PC-3 (cell line): Measurements from ENCODE around the gene MBLAC1. TPM values are rescaled to one million over a fixed set of nuclear protein-coding genes. Genes with fewer than 3 reads are reported as not detected.
A peak's percentile ranks its signal among the peaks of the same experiment; 100 is the strongest.

Experiments
- ATAC-seq: fragments of 200-7000 bp; cut with Tn5 transposase; 2 replicates; pipeline ENCODE4 v1.9.1; 2020; ENCODE audit warnings: mild to moderate bottlenecking, moderate library complexity
- BruUV-seq: library from RNA; stranded (reverse); fragments of 400-500 nt; replicated peaks from 2 replicates; lab custom pipeline; 2021; lab: Mats Ljungman, UMichigan
- CTCF ChIA-PET: fragments of 300-600 bp; sonication (Branson Sonifier 250); formaldehyde crosslinking; loops from one replicate; lab custom pipeline; 2022; ENCODE audit warnings: antibody characterized with exemption; lab: Charles Lee
- POLR2A ChIA-PET: fragments of 300-600 bp; sonication (Branson Sonifier 250); formaldehyde crosslinking; loops from one replicate; lab custom pipeline; 2022; ENCODE audit warnings: antibody characterized with exemption; ENCODE audit not compliant: unreplicated experiment; lab: Charles Lee
- DNase-seq: peaks from one replicate; pipeline ENCODE4 v3.0.0-alpha.2; 2015
- H2AFZ ChIP-seq: fragments of 300-600 bp; sonication (generic); 2 replicates; pipeline ENCODE4 v1.6.0; 2016; ENCODE audit warnings: antibody characterized with exemption, low read length
- H3F3A ChIP-seq: fragments of 300-600 bp; sonication (generic); one replicate; pipeline ENCODE4 v1.6.0; 2017; ENCODE audit warnings: antibody characterized with exemption, low read length, control low read depth, mild to moderate bottlenecking; ENCODE audit not compliant: unreplicated experiment
- H3K27ac ChIP-seq: fragments of 300-600 bp; sonication (generic); 2 replicates; pipeline ENCODE4 v1.5.1; 2016; ENCODE audit warnings: mild to moderate bottlenecking, low read length
- H3K27me3 ChIP-seq: fragments of 300-600 bp; sonication (generic); 2 replicates; pipeline ENCODE4 v1.6.1; 2016; ENCODE audit warnings: low read length, mixed read lengths
- H3K36me3 ChIP-seq: fragments of 300-600 bp; sonication (generic); 2 replicates; pipeline ENCODE4 v1.6.1; 2016; ENCODE audit warnings: low read depth, mixed run types, low read length, mixed read lengths
- H3K4me1 ChIP-seq: fragments of 300-600 bp; sonication (generic); 2 replicates; pipeline ENCODE4 v1.5.1; 2016; ENCODE audit warnings: low read length; ENCODE audit not compliant: insufficient read depth
- H3K4me2 ChIP-seq: fragments of 300-600 bp; sonication (generic); 2 replicates; pipeline ENCODE4 v1.6.0; 2016; ENCODE audit warnings: low read length
- H3K4me3 ChIP-seq: fragments of 300-600 bp; sonication (generic); 2 replicates; pipeline ENCODE4 v1.5.1; 2016; ENCODE audit warnings: mild to moderate bottlenecking, low read length, mixed read lengths
- H3K79me2 ChIP-seq: fragments of 300-600 bp; sonication (generic); 2 replicates; pipeline ENCODE4 v1.6.1; 2017; ENCODE audit warnings: low read length, mixed read lengths
- H3K9ac ChIP-seq: fragments of 300-600 bp; sonication (generic); 2 replicates; pipeline ENCODE4 v1.6.0; 2016; ENCODE audit warnings: mild to moderate bottlenecking, low read length
- H3K9me2 ChIP-seq: fragments of 300-600 bp; sonication (generic); replicated peaks from 2 replicates; pipeline ENCODE4 v1.6.1; 2016; ENCODE audit warnings: mixed run types, low read length, mixed read lengths
- H3K9me3 ChIP-seq: fragments of 300-600 bp; sonication (generic); 2 replicates; pipeline ENCODE4 v1.6.1; 2016; ENCODE audit warnings: low read length, mixed read lengths
- H4K20me1 ChIP-seq: fragments of 300-600 bp; sonication (generic); 2 replicates; pipeline ENCODE4 v1.6.1; 2016; ENCODE audit warnings: low read length, mixed read lengths
- CTCF ChIP-seq: fragments of 300-600 bp; sonication (generic); conservative IDR thresholded peaks from 2 replicates; pipeline ENCODE4 v1.5.1; 2017; ENCODE audit warnings: antibody characterized with exemption, low read depth, mild to moderate bottlenecking, low read length
- EZH2 ChIP-seq: fragments of 300-600 bp; sonication (generic); IDR thresholded peaks from one replicate; pipeline ENCODE4 v1.6.1; 2017; ENCODE audit warnings: antibody characterized with exemption, mild to moderate bottlenecking, low read length; ENCODE audit not compliant: unreplicated experiment
- EZH2phosphoT487 ChIP-seq: fragments of 300-600 bp; sonication (generic); IDR thresholded peaks from 2 replicates; pipeline ENCODE4 v1.6.1; 2018; ENCODE audit warnings: mild to moderate bottlenecking, antibody characterized with exemption, low read length, borderline replicate concordance
- intact Hi-C: fragments of 100-400 bp; cut with micrococcal nuclease; formaldehyde crosslinking; loops from 2 replicates; pipeline ENCODE4 v1.9.0; 2023
- total RNA-seq: library from RNA; depleted of rRNA; stranded (reverse); fragments of >200 nt; gene quantifications from 2 replicates; pipeline ENCODE4 v1.2.3, GENCODE V29; 2014

The MBLAC1 gene
- total RNA-seq, 1 experiment from 2014 or later, result 2.7 TPM

- Histone ChIP-seq H2AFZ (no peak overlapping the region), H3K4me1 (peaks cover 29% of the 10 kb centered on the region), H3K36me3 (peaks cover 44% of the 10 kb centered on the region), H3K9me2 (no peaks in the 10 kb centered on the region), H3F3A (no peaks in the 10 kb centered on the region), H3K4me2 (no peak overlapping the region), H3K9me3 (no peaks in the 10 kb centered on the region), H3K79me2 (peaks cover 28% of the 10 kb centered on the region), H3K4me3 (no peak overlapping the region), H3K9ac (no peak overlapping the region), H3K27me3 (no peaks in the 10 kb centered on the region), H3K27ac (no peak overlapping the region), H4K20me1 (peaks cover 4% of the 10 kb centered on the region; the same call in 1 of the 2 replicates)
- intact Hi-C loops, result no loop called here
- CTCF ChIA-PET, result no interaction called here
- TF ChIP-seq EZH2, result no peak
- POLR2A ChIA-PET, result no interaction called here
- TSS peak; percentile 55 for BruUV-seq
- DNase-seq (peak; percentile 24), ATAC-seq (no peak)
Measured at GRCh38 chr7:100090527-100091410, 36.0 kb upstream of the MBLAC1 start.

GRCh38 chr7:100091411-100092181 lies 35.2 kb upstream of the MBLAC1 start:
- BruUV-seq, result no TSS peak
- no peak overlapping the region for H2AFZ ChIP-seq
- peaks cover 29% of the 10 kb centered on the region for H3K4me1 ChIP-seq
- H4K20me1 ChIP-seq, result peaks cover 4% of the 10 kb centered on the region; the same call in 1 of the 2 replicates
- no peaks in the 10 kb centered on the region for H3K9me2 ChIP-seq
- H3K4me2 ChIP-seq, result no peak overlapping the region
- H3K9ac ChIP-seq, result no peak overlapping the region
- H3K9me3 ChIP-seq, result no peaks in the 10 kb centered on the region
- H3F3A ChIP-seq, result no peaks in the 10 kb centered on the region
- no peak for DNase-seq
- no peaks in the 10 kb centered on the region for H3K27me3 ChIP-seq
- no peak for TF ChIP-seq EZH2
- no peak for TF ChIP-seq CTCF
- no peak for TF ChIP-seq EZH2phosphoT487
- ChIA-PET CTCF (no interaction called here), POLR2A (no interaction called here)
- peaks cover 28% of the 10 kb centered on the region for H3K79me2 ChIP-seq
- intact Hi-C loops, result no loop called here
- peaks cover 51% of the 10 kb centered on the region for H3K36me3 ChIP-seq
- ATAC-seq, result no peak
- no peak overlapping the region for H3K4me3 ChIP-seq
- no peak overlapping the region for H3K27ac ChIP-seq

- Histone ChIP-seq H3K27me3 (no peaks in the 10 kb centered on the region), H2AFZ (no peak overlapping the region), H3K4me3 (no peak overlapping the region), H4K20me1 (peaks cover 10% of the 10 kb centered on the region; the same call in 1 of the 2 replicates), H3K27ac (no peak overlapping the region), H3K9ac (no peak overlapping the region), H3K79me2 (peaks cover 37% of the 10 kb centered on the region), H3K4me2 (no peak overlapping the region), H3K36me3 (peaks cover 64% of the 10 kb centered on the region), H3K9me2 (no peaks in the 10 kb centered on the region), H3F3A (no peaks in the 10 kb centered on the region), H3K9me3 (no peaks in the 10 kb centered on the region), H3K4me1 (peaks cover 15% of the 10 kb centered on the region)
- intact Hi-C loops, result no loop called here
- TSS peak; percentile 18 for BruUV-seq
- TF ChIP-seq EZH2 (no peak), EZH2phosphoT487 (no peak), CTCF (no peak)
- CTCF ChIA-PET, result no interaction called here
- POLR2A ChIA-PET, result no interaction called here
- DNase-seq (no peak), ATAC-seq (no peak)
Measured at GRCh38 chr7:100093054-100093453, 33.7 kb upstream of the MBLAC1 start.
